Ramos (cell line): Measurements from ENCODE around the gene CCDC83.
"Not testable (repeated sequence)": the region's sequence is repeated elsewhere in the genome, so short reads cannot be mapped to it uniquely, and the experiment has no call there.

Source experiments
- in situ Hi-C: fragments of 300-500 bp; cut with MboI; formaldehyde crosslinking; loops from one replicate; pipeline ENCODE4 v1.14.3; 2022; ENCODE audit warnings: low sequenced_read_pairs; ENCODE audit not compliant: unreplicated experiment

The CCDC83 gene

DNA sequence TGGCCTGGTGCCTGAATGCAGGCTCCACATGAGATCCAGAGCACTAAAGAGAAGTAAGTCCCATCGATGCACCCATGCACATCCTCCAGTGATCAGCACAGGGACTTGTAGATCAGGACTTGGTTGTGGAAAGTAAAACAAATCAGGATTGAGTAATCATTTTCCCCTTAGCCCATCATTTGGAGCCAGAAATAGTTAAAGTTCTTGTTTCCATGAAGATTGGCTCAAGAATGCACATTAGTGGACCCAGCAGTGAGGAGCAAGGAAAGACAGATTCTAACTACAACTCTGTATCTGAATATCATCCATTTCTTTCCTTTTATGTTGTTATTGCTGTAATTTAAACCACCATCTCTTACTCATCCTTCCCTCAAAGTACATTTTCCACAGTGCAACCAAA, 19.1 kb downstream of the CCDC83 start:
- in situ Hi-C loops: loop anchor here (25.0 kb wide), 1 partner anchor 938 kb away; the partner anchor contains the start of gene PRSS23

DNA sequence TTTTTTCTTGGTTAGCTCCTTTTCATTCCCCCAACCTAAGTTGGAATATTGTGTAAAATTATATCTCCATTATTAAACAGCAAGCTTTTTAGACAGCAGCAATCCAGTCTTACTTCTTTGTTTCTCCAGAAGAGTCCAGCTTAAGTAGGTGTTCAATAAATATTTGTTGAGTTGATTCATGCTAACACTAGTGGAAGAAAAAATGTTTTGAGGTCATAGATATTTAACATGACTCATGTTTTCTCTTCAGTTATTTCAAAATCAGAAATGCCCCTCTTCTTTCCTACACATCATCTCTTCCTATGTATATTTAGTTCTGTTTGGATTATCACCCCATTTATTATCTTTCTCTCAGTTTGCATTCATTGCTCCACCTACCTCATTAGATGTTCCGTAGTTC, 20.3 kb downstream of the CCDC83 start:
- in situ Hi-C loops: no loop called here

- in situ Hi-C loops: no loop called here
These were observed 29.4 kb downstream of the CCDC83 start for GRCh38 chr11:85884581-85885021.

DNA sequence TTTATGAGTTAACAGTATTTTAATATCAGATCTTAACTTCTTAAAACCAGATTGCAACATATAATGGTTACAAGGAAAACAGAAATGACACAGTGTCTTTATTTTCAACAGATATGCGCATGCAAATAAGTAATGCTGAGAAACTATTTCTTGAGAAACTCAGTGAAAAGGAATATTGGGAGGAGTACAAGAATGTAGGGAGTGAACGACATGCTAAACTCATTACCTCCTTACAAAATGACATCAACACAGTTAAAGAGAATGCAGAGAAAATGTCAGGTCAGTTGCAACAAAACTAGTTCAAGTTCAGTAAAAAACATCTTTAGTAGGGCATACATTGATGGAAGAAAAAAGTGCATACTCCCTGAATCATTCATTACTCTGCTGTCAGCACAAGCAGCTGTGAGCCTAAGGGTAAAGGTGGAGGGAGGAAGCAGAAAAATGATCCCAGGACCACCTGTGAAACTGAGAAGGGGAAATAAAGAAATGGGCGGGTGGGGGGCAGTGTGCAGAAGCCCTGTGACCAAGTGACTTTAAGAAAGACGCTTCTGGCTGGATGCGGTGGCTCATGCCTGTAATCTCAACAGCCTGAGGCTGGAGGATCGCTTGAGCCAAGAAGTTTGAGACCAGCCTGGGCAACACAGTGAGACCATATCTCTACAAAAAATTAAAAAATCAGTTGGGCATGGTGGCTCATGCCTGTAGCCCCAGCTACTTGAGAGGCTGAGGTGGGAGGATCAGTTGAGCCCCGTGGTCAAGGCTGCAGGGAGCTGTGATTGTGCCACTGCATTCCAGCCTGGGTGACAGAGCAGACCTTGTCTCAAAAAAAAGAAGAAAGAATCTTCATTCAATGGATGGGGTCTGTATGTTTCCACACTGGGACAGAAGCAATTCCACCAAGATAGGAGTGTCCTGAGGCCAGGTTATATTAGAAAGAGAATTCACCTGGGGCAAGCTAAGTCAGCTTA, 31.2 kb downstream of the CCDC83 start:
- in situ Hi-C loops: no loop called here

DNA sequence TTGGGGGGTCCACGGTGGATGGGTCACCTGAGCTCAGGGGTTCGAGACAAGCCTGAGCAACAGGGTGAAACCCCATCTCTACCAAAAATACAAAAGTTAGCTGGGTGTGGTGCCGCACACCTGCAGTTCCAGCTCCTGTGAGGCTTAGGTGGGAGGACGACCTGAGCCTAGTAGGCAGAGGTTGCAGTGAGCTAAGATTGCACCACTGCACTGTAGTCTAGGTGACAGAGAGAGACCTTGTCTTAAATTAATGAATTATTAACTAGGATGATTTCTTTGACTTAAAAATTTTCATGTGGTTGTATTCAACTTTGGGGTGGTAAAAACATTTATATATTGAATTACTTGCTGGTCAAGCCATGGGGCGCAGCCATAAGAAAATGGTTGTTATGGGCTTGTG, 33.9 kb downstream of the CCDC83 start:
- in situ Hi-C loops: no loop called here

- in situ Hi-C loops: no loop called here
These were observed 34.7 kb downstream of the CCDC83 start for GRCh38 chr11:85889676-85890579.

- in situ Hi-C loops: no loop called here
These were observed 38.2 kb downstream of the CCDC83 start for GRCh38 chr11:85893395-85893794.

DNA sequence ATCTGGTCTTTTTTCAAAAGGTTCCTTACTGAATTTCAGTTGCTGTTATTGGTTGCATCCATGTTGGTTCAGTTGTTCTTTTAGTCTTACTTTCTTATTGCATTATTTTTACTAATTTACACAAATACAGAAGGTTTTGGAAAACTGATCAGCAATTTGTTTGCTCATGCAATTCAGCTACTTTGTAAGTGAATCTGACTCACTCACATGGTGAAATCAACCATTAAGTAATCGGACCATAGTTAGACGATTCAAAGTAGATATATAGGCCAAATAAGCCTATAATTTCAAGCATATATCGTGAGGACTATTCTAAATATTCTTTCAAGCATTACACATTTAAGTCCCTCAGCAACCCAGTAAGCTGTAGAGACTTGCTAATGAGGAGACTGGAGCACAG, 41.7 kb downstream of the CCDC83 start:
- in situ Hi-C loops: no loop called here

DNA sequence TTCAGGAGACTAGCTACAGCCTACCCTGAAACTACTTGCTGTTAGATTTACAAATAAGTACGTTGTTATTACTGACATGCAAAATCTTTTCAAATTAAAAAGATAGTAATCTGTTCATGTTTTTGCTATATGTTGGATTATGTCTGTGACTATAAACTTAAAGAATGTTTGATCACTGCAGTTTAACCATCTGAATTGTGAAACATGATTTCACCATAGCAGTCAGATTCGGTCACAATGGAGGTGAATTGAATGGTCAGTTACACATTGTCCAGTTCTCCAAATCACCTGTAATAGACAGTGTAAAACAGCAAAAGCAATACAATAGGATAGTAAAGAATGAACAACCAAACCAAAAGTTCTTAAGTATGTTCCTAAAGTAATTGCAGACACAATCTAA, 43.3 kb downstream of the CCDC83 start:
- in situ Hi-C loops: no loop called here

DNA sequence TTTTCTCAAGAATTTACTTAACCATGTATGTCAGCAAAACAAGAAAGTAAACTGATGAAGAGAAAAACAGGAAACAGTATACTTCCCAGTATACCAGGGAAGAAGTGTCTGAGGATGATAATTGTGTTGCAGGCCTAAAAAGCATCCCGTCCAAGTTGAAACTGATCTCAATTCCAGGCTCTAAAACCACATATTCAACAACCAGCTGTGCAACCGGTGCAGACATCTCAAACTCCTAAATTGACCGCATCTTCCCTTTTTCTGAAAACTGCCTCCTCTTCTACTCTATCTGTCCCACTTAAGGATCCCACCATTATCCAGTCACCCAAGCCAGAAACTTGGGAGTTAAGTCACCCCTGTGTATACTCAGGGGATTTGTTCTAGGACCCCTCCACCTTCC, 47.2 kb downstream of the CCDC83 start:
- in situ Hi-C loops: no loop called here

- in situ Hi-C loops: no loop called here
These were observed 48.2 kb downstream of the CCDC83 start for GRCh38 chr11:85903406-85903805.

DNA sequence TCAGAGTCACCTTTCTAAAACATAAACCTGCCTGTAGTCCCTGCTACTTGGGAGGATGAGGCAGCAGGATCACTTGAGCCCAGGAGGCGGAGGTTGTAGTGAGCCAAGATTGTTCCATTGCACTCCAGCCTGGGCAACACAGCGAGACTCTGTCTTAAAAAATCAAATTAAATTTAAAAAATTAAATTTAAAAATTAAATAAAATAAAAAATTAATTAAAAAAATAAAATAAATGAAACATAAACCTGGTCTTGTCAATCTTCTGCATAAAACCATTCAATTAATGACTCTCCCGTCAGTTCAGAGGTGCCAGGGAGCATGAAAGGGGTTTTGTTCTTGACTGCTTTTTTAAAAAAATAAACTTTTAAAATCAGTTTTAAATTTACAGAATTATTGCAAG, 48.6 kb downstream of the CCDC83 start:
- in situ Hi-C loops: no loop called here

DNA sequence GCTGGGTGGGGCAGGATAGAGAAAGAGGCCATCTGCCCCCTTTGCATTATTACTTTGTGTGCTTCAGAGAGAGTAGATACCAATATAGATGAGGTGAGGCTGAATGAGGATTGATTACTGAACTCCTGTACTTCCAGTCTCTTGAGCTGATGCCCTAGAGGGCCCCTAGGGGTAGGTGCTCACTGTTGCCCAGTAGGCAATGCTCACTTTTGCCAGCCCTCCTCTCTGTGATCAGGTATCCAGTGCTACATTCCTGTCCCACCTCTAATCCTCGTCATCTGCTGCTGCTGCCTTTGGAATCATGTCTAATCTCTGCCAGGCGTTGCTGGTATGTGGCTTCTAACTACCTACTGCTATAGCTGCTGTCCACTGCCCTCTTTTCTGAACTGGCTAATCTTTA, 57.2 kb downstream of the CCDC83 start:
- in situ Hi-C loops: no loop called here

- in situ Hi-C loops: no loop called here
These were observed 58.3 kb downstream of the CCDC83 start for GRCh38 chr11:85913513-85913912.

DNA sequence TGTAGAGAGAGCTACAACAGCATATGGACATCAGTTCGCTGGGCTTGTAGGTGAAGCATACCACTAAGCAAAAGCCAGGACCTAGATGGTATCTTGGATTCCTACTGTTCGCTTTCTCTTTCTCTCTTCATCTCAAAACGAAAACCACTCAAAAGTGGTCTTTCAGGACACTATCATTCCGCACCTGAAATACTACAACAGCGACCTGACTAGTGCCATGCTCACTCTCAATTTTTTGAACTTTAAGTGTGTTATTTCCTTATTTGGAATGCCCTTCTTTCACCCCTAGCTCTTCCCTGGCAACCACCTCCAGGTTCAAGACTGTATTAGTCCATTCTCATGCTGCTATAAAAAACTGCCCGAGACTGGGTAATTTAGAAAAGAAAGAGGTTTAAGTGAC, 59.2 kb downstream of the CCDC83 start:
- in situ Hi-C loops: no loop called here

- in situ Hi-C loops: no loop called here
These were observed 64.0 kb downstream of the CCDC83 start for GRCh38 chr11:85918910-85919794.

GRCh38 chr11:85922367-85922766, 67.2 kb downstream of the CCDC83 start:
- in situ Hi-C loops: no loop called here

- in situ Hi-C loops: no loop called here
These were observed 68.3 kb downstream of the CCDC83 start for GRCh38 chr11:85923455-85923854.

GRCh38 chr11:85926653-85927214, 71.6 kb downstream of the CCDC83 start:
- in situ Hi-C loops: not testable (repeated sequence)
